Midbrain (tissue), 1 donor: Measurements from ENCODE around the gene CPNE6.

Experiments
- DNase-seq: peaks from one replicate; lab custom pipeline; 2025; lab: John Stamatoyannopoulos, UW

The CPNE6 gene

GRCh38 chr14:24054646-24055045 lies 16.7 kb upstream of the CPNE6 start:
- DNase-seq, result no peak

- DNase-seq, result no peak
These were observed 15.2 kb upstream of the CPNE6 start for GRCh38 chr14:24055971-24056799.

GRCh38 chr14:24056800-24057184 lies 14.6 kb upstream of the CPNE6 start:
- DNase-seq, result no peak

- DNase-seq, result no peak
These were observed 14.1 kb upstream of the CPNE6 start for GRCh38 chr14:24057271-24057670.

GRCh38 chr14:24057867-24058259 lies 13.5 kb upstream of the CPNE6 start:
- DNase-seq, result no peak

- peak; percentile 88 for DNase-seq
These were observed 13.0 kb upstream of the CPNE6 start for GRCh38 chr14:24058260-24058950.

- no peak for DNase-seq
These were observed 12.3 kb upstream of the CPNE6 start for GRCh38 chr14:24058951-24059475.

- no peak for DNase-seq
These were observed 11.4 kb upstream of the CPNE6 start for GRCh38 chr14:24059841-24060388.

- DNase-seq, result no peak
These were observed 10.9 kb upstream of the CPNE6 start for GRCh38 chr14:24060443-24060842.

- no peak for DNase-seq
These were observed 10.1 kb upstream of the CPNE6 start for GRCh38 chr14:24060984-24061913.

GRCh38 chr14:24062216-24062980 lies 9.0 kb upstream of the CPNE6 start:
- DNase-seq, result no peak

- no peak for DNase-seq
These were observed 8.0 kb upstream of the CPNE6 start for GRCh38 chr14:24063263-24063836.

GRCh38 chr14:24064091-24064795 lies 7.1 kb upstream of the CPNE6 start:
- no peak for DNase-seq

GRCh38 chr14:24064856-24065255 lies 6.5 kb upstream of the CPNE6 start:
- no peak for DNase-seq

GRCh38 chr14:24065408-24065807 lies 6.0 kb upstream of the CPNE6 start:
- no peak for DNase-seq

GRCh38 chr14:24066496-24067132 lies 4.7 kb upstream of the CPNE6 start:
- DNase-seq, result no peak

- no peak for DNase-seq
These were observed 4.0 kb upstream of the CPNE6 start for GRCh38 chr14:24067133-24068082.

- no peak for DNase-seq
These were observed 2.5 kb upstream of the CPNE6 start for GRCh38 chr14:24068711-24069410.
